Measurements from ENCODE around the gene C1orf53.

DNA sequence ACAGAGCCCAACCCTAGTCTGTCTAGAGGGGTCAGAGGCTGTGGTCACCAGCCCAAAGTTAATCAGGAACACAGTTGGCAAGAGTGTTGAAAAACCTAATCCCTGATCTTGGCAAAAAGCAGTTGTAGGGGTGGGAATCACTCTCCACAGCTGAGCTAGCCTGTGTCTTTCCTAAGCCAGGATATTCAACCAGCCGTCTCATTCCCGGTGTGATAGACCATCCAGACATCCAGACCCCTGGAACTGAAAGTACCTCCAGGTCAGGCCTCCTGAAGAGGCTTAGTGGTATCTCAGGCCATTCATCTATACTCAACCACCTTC lies 19.6 kb downstream of the C1orf53 start:
- TF ChIP-seq, protein P1, sequence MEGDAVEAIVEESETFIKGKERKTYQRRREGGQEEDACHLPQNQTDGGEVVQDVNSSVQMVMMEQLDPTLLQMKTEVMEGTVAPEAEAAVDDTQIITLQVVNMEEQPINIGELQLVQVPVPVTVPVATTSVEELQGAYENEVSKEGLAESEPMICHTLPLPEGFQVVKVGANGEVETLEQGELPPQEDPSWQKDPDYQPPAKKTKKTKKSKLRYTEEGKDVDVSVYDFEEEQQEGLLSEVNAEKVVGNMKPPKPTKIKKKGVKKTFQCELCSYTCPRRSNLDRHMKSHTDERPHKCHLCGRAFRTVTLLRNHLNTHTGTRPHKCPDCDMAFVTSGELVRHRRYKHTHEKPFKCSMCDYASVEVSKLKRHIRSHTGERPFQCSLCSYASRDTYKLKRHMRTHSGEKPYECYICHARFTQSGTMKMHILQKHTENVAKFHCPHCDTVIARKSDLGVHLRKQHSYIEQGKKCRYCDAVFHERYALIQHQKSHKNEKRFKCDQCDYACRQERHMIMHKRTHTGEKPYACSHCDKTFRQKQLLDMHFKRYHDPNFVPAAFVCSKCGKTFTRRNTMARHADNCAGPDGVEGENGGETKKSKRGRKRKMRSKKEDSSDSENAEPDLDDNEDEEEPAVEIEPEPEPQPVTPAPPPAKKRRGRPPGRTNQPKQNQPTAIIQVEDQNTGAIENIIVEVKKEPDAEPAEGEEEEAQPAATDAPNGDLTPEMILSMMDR (IDR thresholded peaks at IDR 0.05), result no peak
- TF ChIP-seq EZH2 (IDR thresholded peaks at IDR 0.05), result no peak
- no peak for TF ChIP-seq EZH2phosphoT487 (IDR thresholded peaks at IDR 0.05)
